T47D (cell line): ENCODE data around the gene MRPL58.

Experiments used
- DNase-seq, 2 experiments: peaks; one replicate each; pipeline versions ENCODE4 v3.0.0 to v3.0.0-alpha.2; 2011 to 2012; ENCODE audit warnings: low read depth in 1 of 2, low spot score in 1 of 2
- JUND ChIP-seq: IDR thresholded peaks from 2 replicates; pipeline ENCODE4 v1.6.1; 2012; ENCODE audit warnings: low read depth
- in situ Hi-C: cut with HindIII; loops from 2 replicates; pipeline ENCODE4 v1.10.0; 2016; ENCODE audit warnings: low sequenced_read_pairs, low pct_unique_long_range_greater_than_20kb

MRPL58 gene

GRCh38 chr17:75064460-75064859 is 52.0 kb downstream of the MRPL58 start:
- no peak for DNase-seq

GRCh38 chr17:75064867-75065561 is 52.5 kb downstream of the MRPL58 start:
- no peak for DNase-seq
- no peak for TF ChIP-seq JUND
- in situ Hi-C loops = no loop called here

More at GRCh38 chr17:75064460-75064859, 52.0 kb downstream of the MRPL58 start:
- in situ Hi-C loops = no loop called here
- TF ChIP-seq JUND = no peak

GRCh38 chr17:75065562-75066151 is 53.2 kb downstream of the MRPL58 start:
- in situ Hi-C loops = no loop called here
- TF ChIP-seq JUND = no peak
- DNase-seq = no peak

- in situ Hi-C loops = no loop called here
- no peak for TF ChIP-seq JUND
- DNase-seq = no peak
These were observed 55.4 kb downstream of the MRPL58 start for GRCh38 chr17:75067856-75068255.

GRCh38 chr17:75068750-75069149 is 56.3 kb downstream of the MRPL58 start:
- TF ChIP-seq JUND = no peak
- in situ Hi-C loops = no loop called here
- DNase-seq = no peak

GRCh38 chr17:75069783-75070182 is 57.3 kb downstream of the MRPL58 start:
- no peak for TF ChIP-seq JUND
- peak; percentile 67 to 76 for DNase-seq
- in situ Hi-C loops = no loop called here
